GM12892 (cell line): ENCODE results near the gene SHC3.

ENCODE experiments used
- POLR2A ChIP-seq: IDR thresholded peaks from 2 replicates; pipeline ENCODE4 v1.6.1; 2011; ENCODE audit warnings: low read depth, low read length, control low read depth
- POLR2AphosphoS5 ChIP-seq: IDR thresholded peaks from 2 replicates; pipeline ENCODE4 v1.6.1; 2011; ENCODE audit warnings: low read depth, low read length, control low read depth

DNA sequence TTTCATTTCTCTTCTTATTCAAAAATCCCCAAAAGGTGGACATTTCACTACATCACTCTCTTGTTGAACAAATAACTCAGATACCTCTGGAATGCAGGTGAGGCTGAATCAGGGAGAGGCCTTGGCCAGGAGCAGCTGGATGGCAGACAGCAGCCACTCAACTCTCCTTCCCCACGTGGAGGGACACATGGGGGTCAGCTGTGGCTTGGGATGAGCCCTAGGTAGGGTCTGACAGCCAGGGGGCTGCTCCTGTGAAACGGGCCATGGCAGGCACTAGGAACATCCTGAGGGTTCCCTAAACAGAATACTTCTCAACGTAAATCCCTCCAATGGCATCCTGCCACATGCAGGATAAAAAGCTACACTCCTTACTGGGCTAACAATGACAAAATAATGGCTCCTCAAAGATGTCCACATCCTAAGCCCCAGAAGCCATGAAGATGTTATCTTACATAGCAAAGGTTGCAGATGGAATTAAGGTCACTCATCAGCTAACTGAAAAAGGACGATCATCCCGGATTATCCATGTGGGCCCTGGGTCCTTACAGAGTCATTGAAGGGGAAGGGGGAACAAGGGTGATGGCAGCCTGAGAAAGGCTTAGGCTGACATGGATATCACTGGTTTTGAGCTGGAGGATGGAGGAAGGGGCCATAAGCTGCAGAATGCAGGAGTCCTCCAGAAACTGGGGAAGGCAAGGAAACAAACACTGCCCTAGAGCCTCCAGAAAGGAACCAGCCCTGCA lies 218.7 kb downstream of the SHC3 start:
- TF ChIP-seq POLR2AphosphoS5: no peak
- TF ChIP-seq POLR2A: no peak
